ENCODE results near the gene CLEC16A. TPM values are rescaled to one million over a fixed set of nuclear protein-coding genes. Genes with fewer than 3 reads are reported as not detected.

CLEC16A gene
- total RNA-seq, 1 donor from 2014 or later: 58.1 TPM

- peaks cover 22% of the 10 kb centered on the region for H3K36me3 Mint-ChIP-seq (ENCODE audit: low read depth, unreplicated experiment)
- no peak for DNase-seq (ENCODE audit: low spot score)
- H3K27me3 Mint-ChIP-seq (ENCODE audit: unreplicated experiment): peaks cover 3% of the 10 kb centered on the region
- H3K9me3 Mint-ChIP-seq (ENCODE audit: unreplicated experiment): no peaks in the 10 kb centered on the region
- H3K4me3 Mint-ChIP-seq (ENCODE audit: unreplicated experiment): no peak overlapping the region
- H3K4me1 Mint-ChIP-seq (ENCODE audit: unreplicated experiment): peaks cover 10% of the 10 kb centered on the region
- TF ChIP-seq CTCF (IDR thresholded peaks at IDR 0.05; ENCODE audit: unreplicated experiment): no peak
- no peak overlapping the region for H3K27ac Mint-ChIP-seq (ENCODE audit: unreplicated experiment)
Measured at GRCh38 chr16:11145819-11146211, 201.5 kb downstream of the CLEC16A start.

GRCh38 chr16:11147033-11147753 is 202.8 kb downstream of the CLEC16A start:
- Mint-ChIP-seq H3K9me3 (ENCODE audit: unreplicated experiment) (no peaks in the 10 kb centered on the region), H3K4me3 (ENCODE audit: unreplicated experiment) (no peak overlapping the region), H3K27ac (ENCODE audit: unreplicated experiment) (no peak overlapping the region), H3K4me1 (ENCODE audit: unreplicated experiment) (no peaks in the 10 kb centered on the region), H3K36me3 (ENCODE audit: low read depth, unreplicated experiment) (peaks cover 24% of the 10 kb centered on the region), H3K27me3 (ENCODE audit: unreplicated experiment) (no peaks in the 10 kb centered on the region)
- TF ChIP-seq CTCF (IDR thresholded peaks at IDR 0.05; ENCODE audit: unreplicated experiment): no peak
- no peak for DNase-seq (ENCODE audit: low spot score)

- no peaks in the 10 kb centered on the region for H3K9me3 Mint-ChIP-seq (ENCODE audit: unreplicated experiment)
- H3K36me3 Mint-ChIP-seq (ENCODE audit: low read depth, unreplicated experiment): peaks cover 24% of the 10 kb centered on the region
- peaks cover 3% of the 10 kb centered on the region for H3K27me3 Mint-ChIP-seq (ENCODE audit: unreplicated experiment)
- DNase-seq (ENCODE audit: low spot score): no peak
- no peak for TF ChIP-seq CTCF (IDR thresholded peaks at IDR 0.05; ENCODE audit: unreplicated experiment)
- no peak overlapping the region for H3K27ac Mint-ChIP-seq (ENCODE audit: unreplicated experiment)
- no peak overlapping the region for H3K4me3 Mint-ChIP-seq (ENCODE audit: unreplicated experiment)
- peaks cover 4% of the 10 kb centered on the region for H3K4me1 Mint-ChIP-seq (ENCODE audit: unreplicated experiment)
Measured at GRCh38 chr16:11147754-11148444, 203.5 kb downstream of the CLEC16A start.

- Mint-ChIP-seq H3K4me1 (ENCODE audit: unreplicated experiment) (peaks cover 8% of the 10 kb centered on the region), H3K27ac (ENCODE audit: unreplicated experiment) (no peak overlapping the region), H3K36me3 (ENCODE audit: low read depth, unreplicated experiment) (peaks cover 24% of the 10 kb centered on the region), H3K27me3 (ENCODE audit: unreplicated experiment) (peaks cover 6% of the 10 kb centered on the region), H3K4me3 (ENCODE audit: unreplicated experiment) (no peak overlapping the region), H3K9me3 (ENCODE audit: unreplicated experiment) (no peaks in the 10 kb centered on the region)
- no peak for DNase-seq (ENCODE audit: low spot score)
- no peak for TF ChIP-seq CTCF (IDR thresholded peaks at IDR 0.05; ENCODE audit: unreplicated experiment)
Measured at GRCh38 chr16:11149011-11149616, 204.8 kb downstream of the CLEC16A start.

GRCh38 chr16:11150190-11150589 is 205.8 kb downstream of the CLEC16A start:
- Mint-ChIP-seq H3K9me3 (ENCODE audit: unreplicated experiment) (no peaks in the 10 kb centered on the region), H3K27ac (ENCODE audit: unreplicated experiment) (no peak overlapping the region), H3K27me3 (ENCODE audit: unreplicated experiment) (peaks cover 6% of the 10 kb centered on the region), H3K4me3 (ENCODE audit: unreplicated experiment) (no peak overlapping the region), H3K36me3 (ENCODE audit: low read depth, unreplicated experiment) (peaks cover 24% of the 10 kb centered on the region), H3K4me1 (ENCODE audit: unreplicated experiment) (peaks cover 8% of the 10 kb centered on the region)
- no peak for DNase-seq (ENCODE audit: low spot score)
- no peak for TF ChIP-seq CTCF (IDR thresholded peaks at IDR 0.05; ENCODE audit: unreplicated experiment)
